ENCODE measurements around the gene RND3.
A peak's percentile ranks its signal among the peaks of the same experiment; 100 is the strongest.

RND3 gene

GRCh38 chr2:150482111-150482510, 5.4 kb downstream of the RND3 start:
- TF ChIP-seq CTCF (conservative IDR thresholded peaks at IDR 0.05; ENCODE audit: low read depth, low read length), result no peak
- DNase-seq (ENCODE audit: low read depth), result peak; percentile 42
- H3K4me3 ChIP-seq (ENCODE audit: low read depth, low read length), result no peak overlapping the region

GRCh38 chr2:150480971-150481830, 6.3 kb downstream of the RND3 start:
- H3K4me3 ChIP-seq (ENCODE audit: low read depth, low read length), result no peak overlapping the region
- TF ChIP-seq CTCF (conservative IDR thresholded peaks at IDR 0.05; ENCODE audit: low read depth, low read length), result no peak
- no peak for DNase-seq (ENCODE audit: low read depth)

- no peak for TF ChIP-seq CTCF (conservative IDR thresholded peaks at IDR 0.05; ENCODE audit: low read depth, low read length)
- no peak overlapping the region for H3K4me3 ChIP-seq (ENCODE audit: low read depth, low read length)
- DNase-seq (ENCODE audit: low read depth), result peak; percentile 68
These were observed 7.2 kb downstream of the RND3 start for GRCh38 chr2:150480241-150480640.

GRCh38 chr2:150479075-150479915, 8.2 kb downstream of the RND3 start:
- no peak overlapping the region for H3K4me3 ChIP-seq (ENCODE audit: low read depth, low read length)
- no peak for TF ChIP-seq CTCF (conservative IDR thresholded peaks at IDR 0.05; ENCODE audit: low read depth, low read length)
- peak; percentile 70 for DNase-seq (ENCODE audit: low read depth)

GRCh38 chr2:150478200-150478974, 9.1 kb downstream of the RND3 start:
- no peak overlapping the region for H3K4me3 ChIP-seq (ENCODE audit: low read depth, low read length)
- DNase-seq (ENCODE audit: low read depth), result peak; percentile 49
- no peak for TF ChIP-seq CTCF (conservative IDR thresholded peaks at IDR 0.05; ENCODE audit: low read depth, low read length)

- peak; percentile 38 for DNase-seq (ENCODE audit: low read depth)
- no peak overlapping the region for H3K4me3 ChIP-seq (ENCODE audit: low read depth, low read length)
- no peak for TF ChIP-seq CTCF (conservative IDR thresholded peaks at IDR 0.05; ENCODE audit: low read depth, low read length)
These were observed 10.1 kb downstream of the RND3 start for GRCh38 chr2:150477347-150477746.
